EH (cell line): ENCODE data around the gene DENND10.
"Not testable (repeated sequence)": the region's sequence is repeated elsewhere in the genome, so short reads cannot be mapped to it uniquely, and the experiment has no call there.

ENCODE experiments used
- DNase-seq: peaks from one replicate; pipeline ENCODE4 v3.0.0-alpha.2; 2015; ENCODE audit warnings: low read depth

DENND10 gene

DNA sequence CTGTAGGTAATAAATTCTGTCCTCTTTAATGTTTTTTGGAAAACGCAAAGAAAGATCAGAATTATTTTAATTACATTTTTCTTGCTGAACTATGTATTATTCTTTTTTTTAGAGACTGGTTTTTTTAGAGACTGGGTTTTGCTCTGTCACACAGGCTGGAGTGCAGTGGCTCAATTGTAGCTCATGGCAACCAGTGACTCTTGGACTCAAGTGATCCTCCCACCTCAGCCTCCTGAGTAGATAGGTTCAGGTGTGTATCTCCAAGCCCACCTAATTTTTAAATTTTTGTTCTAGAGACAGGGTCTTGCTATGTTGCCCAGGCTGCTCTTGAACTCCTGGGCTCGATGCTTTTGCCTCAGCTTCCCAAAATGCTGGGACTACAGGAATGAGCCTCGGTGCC, 5.3 kb upstream of the DENND10 start:
- DNase-seq = no peak

DNA sequence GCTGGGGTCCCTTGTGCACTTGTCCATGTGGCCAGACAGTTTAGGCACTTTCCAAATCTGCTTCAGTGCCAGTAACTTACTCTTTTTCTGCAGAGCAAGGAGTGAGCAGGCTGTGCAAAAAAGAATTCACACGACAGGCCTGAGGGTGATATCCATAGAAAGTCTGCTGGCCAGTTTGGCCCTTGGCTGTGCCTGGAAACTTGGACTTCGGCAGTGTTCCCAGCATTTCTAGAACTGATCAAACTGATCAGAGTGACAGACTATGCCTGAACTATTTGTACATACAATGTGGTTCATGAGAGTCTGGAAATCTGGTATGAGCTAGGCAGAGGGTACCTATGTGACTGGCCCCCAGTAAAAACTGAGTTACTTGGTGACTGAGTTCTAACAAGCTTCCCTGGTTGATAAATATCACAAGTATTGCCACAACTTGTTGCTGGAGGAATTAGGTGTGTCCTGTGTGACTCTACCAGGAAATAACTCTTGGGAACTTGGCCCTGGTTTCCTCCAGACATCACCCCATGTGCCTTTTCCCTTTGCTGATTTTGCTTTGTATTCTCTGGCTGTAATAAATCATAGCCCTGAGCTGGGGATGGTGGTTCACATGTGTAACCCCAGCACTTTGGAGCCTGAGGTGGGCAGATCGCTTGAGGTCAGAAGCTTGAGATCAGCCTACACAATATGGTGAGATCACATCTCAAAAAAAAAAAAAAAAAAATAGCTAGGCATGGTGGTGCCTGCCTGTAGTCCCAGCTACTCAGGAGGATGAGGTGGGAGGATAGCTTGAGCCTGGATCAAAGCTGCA, 3.3 kb upstream of the DENND10 start:
- DNase-seq = no peak

- DNase-seq = no peak
Observed at GRCh38 chr10:119101366-119102098, 2.4 kb upstream of the DENND10 start.

GRCh38 chr10:119103241-119103902, 541 bp upstream of the DENND10 start:
- DNase-seq = no peak

- peak; percentile 31 for DNase-seq
Observed at GRCh38 chr10:119104654-119105015, 722 bp downstream of the DENND10 start.

- no peak for DNase-seq
Observed at GRCh38 chr10:119105155-119105554, 1.2 kb downstream of the DENND10 start.

- DNase-seq = not testable (repeated sequence)
Observed at GRCh38 chr10:119105899-119106298, 2.0 kb downstream of the DENND10 start.

DNA sequence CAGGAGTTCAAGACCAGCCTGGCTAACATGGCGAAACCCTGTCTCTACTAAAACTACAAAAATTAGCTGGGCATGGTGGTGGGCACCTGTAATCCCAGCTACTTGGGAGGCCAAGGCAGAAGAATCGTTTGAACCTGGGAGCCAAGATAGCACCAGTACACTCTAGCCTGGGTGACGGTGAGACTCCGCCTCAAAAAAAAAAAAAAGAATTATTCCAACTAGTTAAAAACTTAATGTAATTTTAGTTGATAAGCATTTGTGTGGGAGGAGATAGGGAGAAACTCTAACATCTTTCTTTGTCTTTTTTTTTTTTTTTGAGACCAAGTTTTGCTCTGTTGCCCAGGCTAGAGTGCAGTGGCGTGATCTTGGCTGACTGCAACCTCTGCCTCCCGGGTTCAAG, 3.2 kb downstream of the DENND10 start:
- DNase-seq = not testable (repeated sequence)

- not testable (repeated sequence) for DNase-seq
Observed at GRCh38 chr10:119107771-119108170, 3.9 kb downstream of the DENND10 start.

DNA sequence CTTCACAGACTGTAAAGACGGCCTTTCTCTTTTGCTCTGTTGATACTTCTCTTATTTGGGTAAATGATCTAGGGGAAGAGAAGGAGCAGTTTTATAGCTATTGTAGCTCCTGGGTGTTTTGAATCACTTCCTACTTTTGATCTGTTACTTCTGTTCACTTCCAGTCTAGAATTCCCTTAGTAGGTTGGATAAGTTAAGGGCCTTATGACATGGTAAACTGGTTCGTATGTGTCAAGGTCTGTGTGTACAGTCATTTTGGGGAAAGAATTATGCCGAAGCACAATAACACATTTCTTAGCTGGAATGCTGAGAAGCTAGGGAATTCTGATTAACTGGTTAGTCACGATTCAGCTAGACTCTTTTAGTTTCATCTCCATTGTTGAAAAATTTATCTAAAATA, 8.1 kb downstream of the DENND10 start:
- peak; percentile 85 for DNase-seq

DNA sequence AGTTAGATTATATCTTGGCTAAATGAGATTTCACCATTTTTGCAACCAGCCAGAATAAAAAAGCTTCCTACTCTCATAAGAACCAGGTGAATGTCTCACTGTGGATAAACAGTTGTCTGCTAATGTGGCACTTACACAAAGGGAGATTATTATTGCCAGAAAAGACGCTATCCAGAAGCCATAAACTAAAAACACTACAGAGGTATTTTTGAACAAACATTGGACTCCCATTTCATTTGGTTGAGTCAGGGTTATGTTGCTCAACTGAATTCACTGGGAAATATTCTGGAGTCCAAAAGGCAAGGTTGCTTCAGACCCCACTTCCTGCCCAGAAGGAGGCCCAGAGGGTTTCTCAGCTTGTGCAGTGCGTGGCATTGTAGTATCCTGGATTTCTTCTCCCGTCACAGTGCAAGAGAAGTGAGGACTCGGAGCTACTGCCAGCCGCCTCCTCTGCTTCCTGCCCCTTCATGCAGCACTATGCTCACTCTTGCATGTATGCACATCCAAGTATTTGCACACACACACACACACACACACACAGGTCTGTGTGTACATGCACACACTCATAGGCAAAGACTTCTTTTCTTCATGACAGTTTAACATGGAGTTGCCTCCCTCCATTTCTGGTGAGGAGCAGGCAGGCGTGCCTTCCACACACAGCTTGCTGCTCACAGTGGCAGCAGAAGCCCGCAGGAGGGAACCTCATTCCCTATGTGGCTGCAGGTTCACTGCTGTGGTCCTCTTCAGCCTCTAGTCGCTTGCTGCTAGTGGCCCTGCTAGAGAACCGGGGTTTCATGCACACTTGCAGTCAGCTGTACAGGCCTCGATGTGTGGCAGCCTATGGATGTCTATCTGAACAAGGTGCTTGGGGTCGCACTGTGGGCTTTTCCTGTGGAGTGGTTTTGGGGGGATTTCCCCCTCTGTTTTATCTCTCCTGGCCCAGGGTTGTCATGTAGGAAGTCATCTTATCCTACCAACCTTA, 10.1 kb downstream of the DENND10 start:
- DNase-seq = peak; percentile 96

DNA sequence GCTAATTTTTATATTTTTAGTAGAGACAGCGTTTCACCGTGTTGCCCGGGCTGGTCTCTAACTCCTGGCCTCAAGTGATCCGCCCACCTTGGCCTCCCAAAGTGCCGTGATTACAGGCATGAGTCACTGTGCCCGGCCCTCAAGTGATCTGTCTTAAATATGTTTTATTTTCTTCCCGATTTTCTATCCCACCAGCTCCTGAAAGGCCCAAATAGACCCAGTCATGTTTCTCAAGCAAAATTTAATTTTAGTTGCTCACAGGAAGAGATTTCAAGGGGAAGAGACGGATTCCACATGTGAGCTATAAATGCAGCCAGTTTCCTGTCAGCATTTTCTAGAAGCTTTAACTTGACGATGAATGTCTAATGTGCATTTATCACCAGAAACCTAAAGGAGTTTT, 12.0 kb downstream of the DENND10 start:
- peak; percentile 52 for DNase-seq

DNA sequence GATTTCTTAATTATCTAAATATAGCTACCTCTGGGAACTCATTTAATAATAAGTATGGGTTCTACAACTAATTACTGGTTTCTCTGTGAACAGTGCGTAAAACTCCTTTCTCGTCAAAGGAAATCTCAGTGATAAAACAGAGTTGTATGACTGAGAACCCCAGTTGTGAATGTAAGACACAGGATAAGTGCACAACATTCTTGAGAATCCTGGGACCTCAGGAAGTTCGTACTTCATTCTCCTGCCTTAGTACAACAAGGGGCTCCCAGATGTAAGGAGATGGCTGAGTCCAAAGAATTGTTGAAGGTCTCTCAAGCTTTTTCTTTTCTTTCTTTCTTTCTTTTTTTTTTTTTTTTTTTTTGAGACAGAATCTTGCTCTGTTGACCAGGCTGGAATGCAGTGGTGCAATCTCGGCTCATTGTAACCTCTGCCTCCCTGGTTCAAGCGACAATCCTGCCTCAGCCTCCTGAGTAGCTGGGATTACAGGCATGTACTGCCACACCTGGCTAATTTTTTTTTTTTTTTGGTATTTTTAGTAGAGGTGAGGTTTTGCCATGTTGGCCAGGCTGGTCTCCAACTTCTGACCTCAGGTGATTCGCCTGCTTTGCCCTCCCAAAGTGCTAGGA, 12.5 kb downstream of the DENND10 start:
- peak; percentile 8 for DNase-seq

DNA sequence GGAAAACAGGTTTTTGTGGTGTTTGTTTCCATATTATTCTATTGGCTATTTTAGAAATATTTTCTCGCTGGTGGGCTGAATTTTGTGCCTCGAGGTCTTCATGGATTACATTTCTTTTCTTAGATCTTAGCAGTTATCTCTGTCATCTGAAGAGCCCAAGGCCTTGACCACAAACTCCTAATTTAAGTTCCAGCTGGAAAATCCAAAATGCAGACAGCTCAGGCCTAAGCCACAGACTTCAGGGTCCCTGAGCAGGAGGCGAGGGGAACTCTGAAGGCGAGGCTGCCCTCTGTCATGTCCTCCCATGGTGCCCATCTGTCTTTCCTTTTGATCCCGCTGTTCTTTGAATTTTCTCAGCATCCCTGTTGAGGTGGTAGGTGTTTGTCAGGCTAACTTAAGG, 14.3 kb downstream of the DENND10 start:
- DNase-seq = no peak

DNA sequence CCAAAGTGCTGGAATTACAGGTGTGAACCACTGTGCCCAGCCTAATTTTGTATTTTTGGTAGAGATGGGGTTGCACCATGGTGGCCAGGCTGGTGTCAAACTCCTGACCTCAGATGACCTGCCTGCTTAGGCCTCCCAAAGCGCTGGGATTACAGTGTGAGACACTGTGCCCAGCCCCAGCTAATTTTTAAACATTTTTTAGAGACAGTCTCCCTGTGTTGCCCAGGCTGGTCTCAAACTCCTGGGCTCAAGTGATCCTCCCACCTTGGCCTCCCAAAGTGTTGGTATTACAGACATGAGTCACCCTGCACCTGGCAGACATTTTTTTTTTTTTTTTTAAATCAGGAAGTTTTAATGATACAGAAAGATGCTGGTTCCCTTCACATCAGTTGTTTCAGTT, 15.5 kb downstream of the DENND10 start:
- no peak for DNase-seq

DNA sequence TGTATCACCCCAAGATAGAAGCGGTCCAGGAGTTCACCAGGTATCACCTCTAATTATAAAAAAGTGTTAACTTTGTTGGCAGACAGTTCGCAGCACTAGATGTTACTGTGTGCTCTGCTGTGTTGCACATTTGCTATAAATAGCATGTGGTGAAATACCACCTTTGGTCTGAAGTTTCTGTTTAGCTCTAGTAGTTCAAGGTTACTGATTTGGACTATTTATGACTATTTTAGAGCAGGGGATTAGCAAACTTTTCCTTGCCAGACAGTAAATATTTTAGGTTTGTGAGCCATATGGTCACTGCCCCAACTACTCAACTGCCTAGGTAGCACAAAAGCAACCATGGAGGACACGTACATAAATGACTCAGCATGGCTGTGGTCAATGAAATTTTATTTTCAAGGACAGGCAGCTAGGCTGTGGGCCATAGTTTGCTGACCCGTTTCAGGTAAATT, 16.5 kb downstream of the DENND10 start:
- peak; percentile 54 for DNase-seq

DNA sequence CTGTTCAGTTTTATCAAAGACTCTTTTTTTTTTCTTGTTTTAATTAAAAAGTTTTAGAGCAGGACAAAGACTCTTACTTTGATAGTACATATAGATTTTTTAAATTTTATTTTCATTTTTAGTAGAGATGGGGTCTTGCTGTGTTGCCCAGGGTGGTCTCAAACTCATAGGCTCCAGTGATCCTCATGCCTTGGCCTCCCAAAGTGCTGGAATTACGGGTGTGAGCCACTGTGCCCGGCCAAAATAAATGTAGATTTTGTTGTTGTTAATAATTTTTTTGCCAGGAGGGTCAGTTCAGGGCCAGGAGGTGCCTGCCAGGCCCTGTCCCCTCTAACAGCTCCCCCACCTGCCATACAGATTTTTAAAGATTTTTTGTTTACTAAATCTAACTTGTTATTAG, 17.0 kb downstream of the DENND10 start:
- no peak for DNase-seq

GRCh38 chr10:119125942-119126341, 22.0 kb downstream of the DENND10 start:
- no peak for DNase-seq

GRCh38 chr10:119129721-119130120, 25.8 kb downstream of the DENND10 start:
- DNase-seq = no peak

GRCh38 chr10:119131512-119132240, 27.8 kb downstream of the DENND10 start:
- peak; percentile 43 for DNase-seq
